Retinal pigment epithelial cell (primary cell): ENCODE results near the gene WDFY3.
A peak's percentile ranks its signal among the peaks of the same experiment; 100 is the strongest.
"Not testable (repeated sequence)": the region's sequence is repeated elsewhere in the genome, so short reads cannot be mapped to it uniquely, and the experiment has no call there.

Experiments used
- DNase-seq: peaks from one replicate; pipeline ENCODE4 v3.0.0-alpha.2; 2010; ENCODE audit warnings: low read depth
- H3K4me3 ChIP-seq: 2 replicates; pipeline ENCODE4 v1.5.1; 2011; ENCODE audit warnings: mild to moderate bottlenecking, low read length, control low read depth, moderate library complexity
- CTCF ChIP-seq: conservative IDR thresholded peaks from 2 replicates; pipeline ENCODE4 v1.5.1; 2011; ENCODE audit warnings: low read depth, low read length, control low read depth, inconsistent platforms

Gene WDFY3

DNA sequence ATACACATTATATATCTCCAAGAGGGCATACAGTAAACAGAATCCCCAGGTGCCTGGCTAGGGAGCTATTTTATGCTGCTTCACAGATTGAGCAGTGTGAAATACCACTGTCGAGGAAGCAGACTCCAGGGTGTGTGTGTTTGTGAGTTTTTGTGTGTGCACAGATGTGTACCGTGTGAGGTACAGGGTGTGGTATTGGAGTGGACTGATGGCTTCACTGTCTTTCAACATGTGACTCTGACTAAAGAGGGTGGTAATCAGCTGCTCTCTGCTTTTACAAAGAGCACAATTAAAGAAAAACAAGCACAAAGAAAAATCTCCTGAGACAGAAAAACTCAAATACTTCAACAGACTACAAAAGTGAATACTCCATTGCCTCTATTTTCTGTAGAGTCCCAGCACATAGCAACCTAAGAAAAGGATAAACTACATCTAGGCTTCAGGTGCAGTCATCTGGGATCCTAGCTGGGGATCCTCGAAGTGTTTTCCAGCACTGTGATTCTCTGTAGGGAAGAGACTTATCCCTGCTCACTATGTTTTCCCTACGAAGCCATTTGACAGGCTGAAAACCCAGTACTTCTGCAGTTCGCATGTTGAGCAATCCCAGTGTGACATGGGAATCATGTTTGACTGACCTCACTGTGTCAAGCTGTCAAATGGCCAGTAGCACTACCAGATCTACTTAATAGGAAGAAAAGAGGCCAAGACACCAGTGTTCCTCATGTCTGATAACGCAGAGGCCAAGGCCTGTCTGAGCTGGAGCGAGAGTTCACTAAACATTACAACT is 283.2 kb downstream of the WDFY3 start:
- no peak overlapping the region for H3K4me3 ChIP-seq
- TF ChIP-seq CTCF = no peak
- no peak for DNase-seq

- not testable (repeated sequence) for H3K4me3 ChIP-seq, DNase-seq
Measured at GRCh38 chr4:84682661-84683060, 283.8 kb downstream of the WDFY3 start.

DNA sequence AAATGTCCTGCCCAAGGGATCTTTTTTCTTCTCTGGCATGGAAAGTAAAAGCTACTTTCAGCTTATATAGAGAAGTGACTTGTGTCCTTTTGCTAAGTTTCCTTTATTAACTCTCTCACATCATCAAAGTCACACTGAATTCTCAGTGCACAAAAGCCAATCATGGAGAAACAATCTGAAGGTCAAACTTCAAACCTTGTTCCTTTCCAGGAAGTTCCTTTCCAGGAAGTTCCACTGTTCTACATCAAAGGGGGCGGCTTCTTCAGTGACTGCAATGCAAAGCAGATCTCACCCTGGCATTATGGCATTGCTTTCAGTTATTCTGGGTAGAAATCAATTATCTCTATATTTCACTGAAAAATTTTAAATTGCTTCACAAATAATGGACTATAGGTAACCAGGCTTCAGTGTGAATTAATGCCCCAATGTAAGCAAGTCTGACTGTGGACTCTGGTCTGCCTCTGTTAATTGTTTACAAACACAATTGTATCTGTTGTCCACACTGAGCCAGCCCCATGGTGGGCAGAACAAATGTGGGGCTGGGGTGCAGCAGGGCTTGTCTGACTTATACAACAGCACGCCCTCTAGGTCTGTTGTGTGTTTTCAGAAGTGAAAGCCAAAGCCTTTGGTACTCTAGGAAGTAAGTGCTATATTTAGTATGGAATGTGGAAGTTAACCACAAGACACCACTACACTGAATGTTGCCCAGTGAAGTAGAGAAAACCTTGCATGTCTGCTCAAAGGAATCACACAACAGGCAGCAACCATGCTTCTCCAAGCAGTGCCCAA is 284.8 kb downstream of the WDFY3 start:
- H3K4me3 ChIP-seq = no peak overlapping the region
- DNase-seq = peak; percentile 75
- peak; percentile 37 for TF ChIP-seq CTCF

- DNase-seq = no peak
- no peak overlapping the region for H3K4me3 ChIP-seq
- no peak for TF ChIP-seq CTCF
Measured at GRCh38 chr4:84680956-84681355, 285.5 kb downstream of the WDFY3 start.

GRCh38 chr4:84678976-84679744 is 287.3 kb downstream of the WDFY3 start:
- TF ChIP-seq CTCF = no peak
- H3K4me3 ChIP-seq = no peak overlapping the region
- no peak for DNase-seq

DNA sequence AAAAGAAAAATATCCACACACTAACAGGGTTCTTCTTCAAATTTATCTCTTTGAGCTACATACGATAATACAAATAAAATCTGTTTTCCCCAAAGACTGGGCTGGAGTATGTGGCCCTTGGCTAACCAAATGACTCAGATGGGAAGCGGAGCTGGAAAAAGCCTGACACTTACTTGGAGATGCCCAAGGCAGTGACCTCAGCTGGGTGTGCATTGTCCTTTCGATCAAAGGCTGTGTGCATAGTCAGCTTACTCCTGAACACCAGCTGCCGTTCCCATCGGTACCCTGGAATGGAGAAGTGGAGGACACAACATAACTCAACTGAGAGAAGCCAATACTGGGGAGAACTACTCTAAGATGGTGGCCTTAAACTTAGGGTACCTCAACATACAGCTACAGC is 288.5 kb downstream of the WDFY3 start:
- no peak for TF ChIP-seq CTCF
- no peak overlapping the region for H3K4me3 ChIP-seq
- no peak for DNase-seq

DNA sequence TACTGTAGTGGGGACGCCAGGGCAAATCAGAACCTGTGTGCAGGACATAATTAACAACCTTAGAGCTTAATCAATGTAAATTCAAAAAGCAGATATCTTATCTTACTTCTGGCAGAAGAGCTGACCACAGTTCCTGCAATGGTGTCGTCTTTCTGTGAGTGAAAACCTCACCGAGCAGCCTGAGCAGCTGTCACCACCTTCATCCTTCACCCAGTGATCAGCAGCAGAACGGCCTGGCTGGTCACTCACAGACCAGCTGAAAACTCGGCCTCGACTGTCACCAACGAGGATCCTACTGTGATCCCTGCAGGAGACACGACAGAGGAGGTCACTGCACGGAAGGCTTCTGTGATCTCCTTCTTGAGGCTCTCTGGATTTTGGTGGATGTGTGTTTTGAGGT is 289.4 kb downstream of the WDFY3 start:
- no peak for DNase-seq
- no peak for TF ChIP-seq CTCF
- H3K4me3 ChIP-seq = no peak overlapping the region
